Esophagus squamous epithelium (tissue), 5 donors: ENCODE measurements around the gene BCL2L13. TPM values are rescaled to one million over a fixed set of nuclear protein-coding genes. Genes with fewer than 3 reads are reported as not detected.

ENCODE experiments used
- DNase-seq: peaks from one replicate; lab custom pipeline; 2025; lab: John Stamatoyannopoulos, UW
- H3K27ac ChIP-seq, 4 donors: fragments of 200-600 bp; sonication (generic); one replicate each; pipeline ENCODE4 v1.5.1; 2016 to 2019; ENCODE audit warnings: mild to moderate bottlenecking in 1 of 4
- H3K27me3 ChIP-seq, 4 donors: fragments of 200-600 bp; sonication (generic); 1 replicate in 3 of 4; 2 replicates in 1 of 4; pipeline versions ENCODE4 v1.5.1 to v1.6.0; 2017 to 2021; ENCODE audit warnings: antibody characterized with exemption in 1 of 4
- H3K36me3 ChIP-seq, 3 donors: fragments of 200-600 bp; sonication (generic); one replicate each; pipeline ENCODE4 v1.5.1; 2016 to 2019
- H3K4me1 ChIP-seq, 3 donors: fragments of 200-600 bp; sonication (generic); one replicate each; pipeline ENCODE4 v1.5.1; 2017 to 2019
- H3K4me3 ChIP-seq, 4 donors: fragments of 200-600 bp; sonication (generic); 1 replicate in 3 of 4; 2 replicates in 1 of 4; pipeline ENCODE4 v1.5.1; 2016 to 2019; ENCODE audit warnings: mild to moderate bottlenecking in 2 of 4, moderate library complexity in 1 of 4
- H3K9me3 ChIP-seq, 3 donors: fragments of 200-600 bp; sonication (generic); one replicate each; pipeline ENCODE4 v1.5.1; 2016 to 2019
- CTCF ChIP-seq, 6 experiments: fragments of 450-650 bp in 4 of 6; fragments of 200-600 bp in 2 of 6; sonication (generic) in 2 of 6; IDR thresholded peaks; one replicate each; pipeline ENCODE4 v1.5.1; 2016 to 2019; ENCODE audit warnings: antibody characterized with exemption in 6 of 6, mild to moderate bottlenecking in 4 of 6, moderate library complexity in 4 of 6
- POLR2A ChIP-seq, 4 donors: fragments of 450-650 bp; IDR thresholded peaks; one replicate each; pipeline ENCODE4 v1.6.1; 2017; ENCODE audit warnings: antibody characterized with exemption in 4 of 4, mild to moderate bottlenecking in 4 of 4, moderate library complexity in 3 of 4
- WGBS, 2 donors: methylation state at CpG; one replicate each; pipeline ENCODE4 v1.1.5; 2018; 5-methylcytosine and 5-hydroxymethylcytosine counted together
- intact Hi-C: fragments of 100-400 bp; cut with DNase I; formaldehyde crosslinking; loops from one replicate; pipeline ENCODE4 v1.15.0; 2022
- total RNA-seq, 4 donors: library from RNA; depleted of rRNA; stranded (reverse); fragments of >200 nt; gene quantifications; one replicate each; pipeline ENCODE4 v1.1.0, GENCODE V29; 2016
- donor health status: DM: yes; HTN: yes; CAD: no.

The BCL2L13 gene
- total RNA-seq, 4 donors from 2014 or later, result 31.7 to 49.2 (median 43.1) TPM

- no peak for DNase-seq
- Histone ChIP-seq H3K9me3 (no peaks in the 10 kb centered on the region), H3K27ac (peak overlapping the region in 1 of 4 donors; percentile 47), H3K36me3 (peaks cover 8 to 53% (median 14%) of the 10 kb centered on the region in 3 donors), H3K4me1 (peaks cover 0 to 26% (median 0%) of the 10 kb centered on the region in 3 donors), H3K27me3 (no peaks in the 10 kb centered on the region), H3K4me3 (no peak overlapping the region)
- 88 to 89% methylated on average over 5 of the region's 5 CpGs for WGBS, 2 donors
- intact Hi-C loops, result no loop called here
- TF ChIP-seq POLR2A (IDR thresholded peaks at IDR 0.05) (no peak), CTCF (IDR thresholded peaks at IDR 0.05) (no peak)
Observed at GRCh38 chr22:17724241-17724640, 85.7 kb downstream of the BCL2L13 start.

- no peak overlapping the region for H3K4me3 ChIP-seq
- no peaks in the 10 kb centered on the region for H3K27me3 ChIP-seq
- peaks cover 0 to 26% (median 0%) of the 10 kb centered on the region in 3 donors for H3K4me1 ChIP-seq
- no peaks in the 10 kb centered on the region for H3K9me3 ChIP-seq
- H3K36me3 ChIP-seq, result peaks cover 8 to 54% (median 20%) of the 10 kb centered on the region in 3 donors
- H3K27ac ChIP-seq, result peak overlapping the region in 3 of 4 donors; percentile 10 to 47 (median 29)
- 75 to 81% methylated on average over 8 of the region's 8 CpGs for WGBS, 2 donors
- no peak for DNase-seq
- intact Hi-C loops, result no loop called here
- TF ChIP-seq POLR2A (IDR thresholded peaks at IDR 0.05), result no peak
Observed at GRCh38 chr22:17724678-17725499, 86.3 kb downstream of the BCL2L13 start.

- DNase-seq, result no peak
- Histone ChIP-seq H3K27me3 (no peaks in the 10 kb centered on the region), H3K27ac (peak overlapping the region in 2 of 4 donors; percentile 29 to 47), H3K4me1 (peaks cover 0 to 26% (median 0%) of the 10 kb centered on the region in 3 donors), H3K36me3 (peaks cover 8 to 58% (median 25%) of the 10 kb centered on the region in 3 donors), H3K4me3 (no peak overlapping the region), H3K9me3 (no peaks in the 10 kb centered on the region)
- TF ChIP-seq POLR2A (IDR thresholded peaks at IDR 0.05) (no peak), CTCF (IDR thresholded peaks at IDR 0.05) (no peak)
- intact Hi-C loops, result no loop called here
Observed at GRCh38 chr22:17725500-17725796, 86.9 kb downstream of the BCL2L13 start.

- Histone ChIP-seq H3K36me3 (peaks cover 8 to 65% (median 28%) of the 10 kb centered on the region in 3 donors), H3K4me1 (peaks cover 0 to 26% (median 0%) of the 10 kb centered on the region in 3 donors), H3K27ac (peak overlapping the region in 1 of 4 donors; percentile 10), H3K4me3 (no peak overlapping the region), H3K9me3 (no peaks in the 10 kb centered on the region), H3K27me3 (no peaks in the 10 kb centered on the region)
- no peak for DNase-seq
- TF ChIP-seq CTCF (IDR thresholded peaks at IDR 0.05) (no peak), POLR2A (IDR thresholded peaks at IDR 0.05) (no peak)
- intact Hi-C loops, result no loop called here
- 72 to 87% methylated on average over 11 to 13 of the region's 13 CpGs for WGBS, 2 donors
Observed at GRCh38 chr22:17726006-17726927, 87.7 kb downstream of the BCL2L13 start.

GRCh38 chr22:17726928-17727897 lies 88.7 kb downstream of the BCL2L13 start:
- Histone ChIP-seq H3K4me3 (no peak overlapping the region), H3K9me3 (no peaks in the 10 kb centered on the region), H3K27me3 (no peaks in the 10 kb centered on the region), H3K36me3 (peaks cover 8 to 75% (median 28%) of the 10 kb centered on the region in 3 donors), H3K4me1 (peaks cover 0 to 26% (median 0%) of the 10 kb centered on the region in 3 donors), H3K27ac (peak overlapping the region in 1 of 4 donors; percentile 10)
- TF ChIP-seq POLR2A (IDR thresholded peaks at IDR 0.05) (no peak), CTCF (IDR thresholded peaks at IDR 0.05) (no peak)
- intact Hi-C loops, result no loop called here
- 53 to 72% methylated on average over 9 to 18 of the region's 18 CpGs for WGBS, 2 donors
- DNase-seq, result no peak
